Measurements from ENCODE around the gene SIDT1.
"Not testable (repeated sequence)": the region's sequence is repeated elsewhere in the genome, so short reads cannot be mapped to it uniquely, and the experiment has no call there.

The SIDT1 gene

GRCh38 chr3:113626503-113627371 is 94.4 kb downstream of the SIDT1 start:
- no peaks in the 10 kb centered on the region for H3K27me3 ChIP-seq (replicated peaks; ENCODE audit: control insufficient read depth, insufficient read depth, low read length, poor library complexity, severe bottlenecking)
- no peak overlapping the region for H3K4me3 ChIP-seq (ENCODE audit: insufficient read depth, low read depth, low read length, poor library complexity, severe bottlenecking)
- H3K9me3 ChIP-seq (ENCODE audit: control insufficient read depth, low read length) = no peaks in the 10 kb centered on the region
- no peak overlapping the region for H3K27ac ChIP-seq (ENCODE audit: insufficient read depth, low read length, poor library complexity, severe bottlenecking)
- H3K36me3 ChIP-seq (ENCODE audit: control insufficient read depth, insufficient read depth, low read length) = peaks cover 55% of the 10 kb centered on the region
- H3K4me1 ChIP-seq (ENCODE audit: control insufficient read depth, insufficient read depth, low read length, poor library complexity, severe bottlenecking) = no peaks in the 10 kb centered on the region
- DNase-seq = no peak

GRCh38 chr3:113628316-113628715 is 96.0 kb downstream of the SIDT1 start:
- H3K4me1 ChIP-seq (ENCODE audit: control insufficient read depth, insufficient read depth, low read length, poor library complexity, severe bottlenecking) = no peaks in the 10 kb centered on the region
- H3K9me3 ChIP-seq (ENCODE audit: control insufficient read depth, low read length) = no peaks in the 10 kb centered on the region
- H3K27ac ChIP-seq (ENCODE audit: insufficient read depth, low read length, poor library complexity, severe bottlenecking) = no peak overlapping the region
- H3K36me3 ChIP-seq (ENCODE audit: control insufficient read depth, insufficient read depth, low read length) = peaks cover 50% of the 10 kb centered on the region
- no peak overlapping the region for H3K4me3 ChIP-seq (ENCODE audit: insufficient read depth, low read depth, low read length, poor library complexity, severe bottlenecking)
- no peak for DNase-seq
- no peaks in the 10 kb centered on the region for H3K27me3 ChIP-seq (replicated peaks; ENCODE audit: control insufficient read depth, insufficient read depth, low read length, poor library complexity, severe bottlenecking)

GRCh38 chr3:113628788-113629187 is 96.4 kb downstream of the SIDT1 start:
- Histone ChIP-seq H3K4me1 (ENCODE audit: control insufficient read depth, insufficient read depth, low read length, poor library complexity, severe bottlenecking) (no peaks in the 10 kb centered on the region), H3K27me3 (replicated peaks; ENCODE audit: control insufficient read depth, insufficient read depth, low read length, poor library complexity, severe bottlenecking) (no peaks in the 10 kb centered on the region), H3K4me3 (ENCODE audit: insufficient read depth, low read depth, low read length, poor library complexity, severe bottlenecking) (no peak overlapping the region), H3K9me3 (ENCODE audit: control insufficient read depth, low read length) (no peaks in the 10 kb centered on the region), H3K36me3 (ENCODE audit: control insufficient read depth, insufficient read depth, low read length) (peaks cover 47% of the 10 kb centered on the region), H3K27ac (ENCODE audit: insufficient read depth, low read length, poor library complexity, severe bottlenecking) (no peak overlapping the region)
- no peak for DNase-seq

GRCh38 chr3:113629584-113630421 is 97.4 kb downstream of the SIDT1 start:
- Histone ChIP-seq H3K9me3 (ENCODE audit: control insufficient read depth, low read length) (no peaks in the 10 kb centered on the region), H3K27me3 (replicated peaks; ENCODE audit: control insufficient read depth, insufficient read depth, low read length, poor library complexity, severe bottlenecking) (no peaks in the 10 kb centered on the region), H3K4me3 (ENCODE audit: insufficient read depth, low read depth, low read length, poor library complexity, severe bottlenecking) (no peak overlapping the region), H3K27ac (ENCODE audit: insufficient read depth, low read length, poor library complexity, severe bottlenecking) (no peak overlapping the region), H3K4me1 (ENCODE audit: control insufficient read depth, insufficient read depth, low read length, poor library complexity, severe bottlenecking) (no peaks in the 10 kb centered on the region), H3K36me3 (ENCODE audit: control insufficient read depth, insufficient read depth, low read length) (peaks cover 43% of the 10 kb centered on the region)
- DNase-seq = no peak

GRCh38 chr3:113630956-113631542 is 98.7 kb downstream of the SIDT1 start:
- H3K9me3 ChIP-seq (ENCODE audit: control insufficient read depth, low read length) = no peaks in the 10 kb centered on the region
- H3K4me3 ChIP-seq (ENCODE audit: insufficient read depth, low read depth, low read length, poor library complexity, severe bottlenecking) = no peak overlapping the region
- H3K27ac ChIP-seq (ENCODE audit: insufficient read depth, low read length, poor library complexity, severe bottlenecking) = no peak overlapping the region
- DNase-seq = no peak
- no peaks in the 10 kb centered on the region for H3K27me3 ChIP-seq (replicated peaks; ENCODE audit: control insufficient read depth, insufficient read depth, low read length, poor library complexity, severe bottlenecking)
- H3K4me1 ChIP-seq (ENCODE audit: control insufficient read depth, insufficient read depth, low read length, poor library complexity, severe bottlenecking) = no peaks in the 10 kb centered on the region
- peaks cover 39% of the 10 kb centered on the region for H3K36me3 ChIP-seq (ENCODE audit: control insufficient read depth, insufficient read depth, low read length)

- H3K4me1 ChIP-seq (ENCODE audit: control insufficient read depth, insufficient read depth, low read length, poor library complexity, severe bottlenecking) = no peaks in the 10 kb centered on the region
- H3K36me3 ChIP-seq (ENCODE audit: control insufficient read depth, insufficient read depth, low read length) = peaks cover 33% of the 10 kb centered on the region
- DNase-seq = no peak
- H3K4me3 ChIP-seq (ENCODE audit: insufficient read depth, low read depth, low read length, poor library complexity, severe bottlenecking) = no peak overlapping the region
- H3K27ac ChIP-seq (ENCODE audit: insufficient read depth, low read length, poor library complexity, severe bottlenecking) = no peak overlapping the region
- no peaks in the 10 kb centered on the region for H3K27me3 ChIP-seq (replicated peaks; ENCODE audit: control insufficient read depth, insufficient read depth, low read length, poor library complexity, severe bottlenecking)
- no peaks in the 10 kb centered on the region for H3K9me3 ChIP-seq (ENCODE audit: control insufficient read depth, low read length)
Measured at GRCh38 chr3:113631573-113631972, 99.2 kb downstream of the SIDT1 start.

- Histone ChIP-seq H3K9me3 (ENCODE audit: control insufficient read depth, low read length) (no peaks in the 10 kb centered on the region), H3K4me3 (ENCODE audit: insufficient read depth, low read depth, low read length, poor library complexity, severe bottlenecking) (no peak overlapping the region), H3K27me3 (replicated peaks; ENCODE audit: control insufficient read depth, insufficient read depth, low read length, poor library complexity, severe bottlenecking) (no peaks in the 10 kb centered on the region), H3K4me1 (ENCODE audit: control insufficient read depth, insufficient read depth, low read length, poor library complexity, severe bottlenecking) (no peaks in the 10 kb centered on the region), H3K27ac (ENCODE audit: insufficient read depth, low read length, poor library complexity, severe bottlenecking) (no peak overlapping the region), H3K36me3 (ENCODE audit: control insufficient read depth, insufficient read depth, low read length) (peaks cover 4% of the 10 kb centered on the region)
- no peak for DNase-seq
Measured at GRCh38 chr3:113634782-113635474, 102.6 kb downstream of the SIDT1 start.

GRCh38 chr3:113636034-113636433 is 103.7 kb downstream of the SIDT1 start:
- not testable (repeated sequence) for DNase-seq; H3K36me3 ChIP-seq (ENCODE audit: control insufficient read depth, insufficient read depth, low read length); H3K27me3 ChIP-seq (replicated peaks; ENCODE audit: control insufficient read depth, insufficient read depth, low read length, poor library complexity, severe bottlenecking); H3K4me3 ChIP-seq (ENCODE audit: insufficient read depth, low read depth, low read length, poor library complexity, severe bottlenecking); H3K4me1 ChIP-seq (ENCODE audit: control insufficient read depth, insufficient read depth, low read length, poor library complexity, severe bottlenecking); H3K9me3 ChIP-seq (ENCODE audit: control insufficient read depth, low read length); H3K27ac ChIP-seq (ENCODE audit: insufficient read depth, low read length, poor library complexity, severe bottlenecking)

- Histone ChIP-seq H3K36me3 (ENCODE audit: control insufficient read depth, insufficient read depth, low read length) (no peaks in the 10 kb centered on the region), H3K4me3 (ENCODE audit: insufficient read depth, low read depth, low read length, poor library complexity, severe bottlenecking) (no peak overlapping the region), H3K4me1 (ENCODE audit: control insufficient read depth, insufficient read depth, low read length, poor library complexity, severe bottlenecking) (no peaks in the 10 kb centered on the region), H3K9me3 (ENCODE audit: control insufficient read depth, low read length) (no peaks in the 10 kb centered on the region), H3K27ac (ENCODE audit: insufficient read depth, low read length, poor library complexity, severe bottlenecking) (no peak overlapping the region), H3K27me3 (replicated peaks; ENCODE audit: control insufficient read depth, insufficient read depth, low read length, poor library complexity, severe bottlenecking) (no peaks in the 10 kb centered on the region)
- no peak for DNase-seq
Measured at GRCh38 chr3:113637756-113638155, 105.4 kb downstream of the SIDT1 start.

Measured in effector memory CD4-positive, alpha-beta T cell (primary cell).